Tibial nerve (tissue), 4 donors: ENCODE results near the gene PLB1. TPM values are rescaled to one million over a fixed set of nuclear protein-coding genes. Genes with fewer than 3 reads are reported as not detected.
A peak's percentile ranks its signal among the peaks of the same experiment; 100 is the strongest.

ENCODE experiments used
- DNase-seq, 2 donors: peaks; one replicate each; pipeline ENCODE4 v3.0.0-alpha.2; 2019; ENCODE audit warnings: low spot score in 2 of 2
- H3K27ac ChIP-seq, 4 donors: fragments of 200-600 bp; sonication (generic) in 3 of 4; one replicate each; pipeline ENCODE4 v1.5.1; 2017 to 2019; ENCODE audit warnings: mild to moderate bottlenecking in 1 of 4
- H3K27me3 ChIP-seq, 2 donors: fragments of 200-600 bp; sonication (generic) in 1 of 2; one replicate each; pipeline versions ENCODE4 v1.5.1 to v1.6.0; 2017 to 2019
- H3K36me3 ChIP-seq, 3 donors: fragments of 200-600 bp; sonication (generic); one replicate each; pipeline ENCODE4 v1.5.1; 2018 to 2019
- H3K4me1 ChIP-seq, 4 donors: fragments of 200-600 bp; sonication (generic) in 3 of 4; one replicate each; pipeline ENCODE4 v1.5.1; 2017 to 2019
- H3K4me3 ChIP-seq, 4 donors: fragments of 200-600 bp; sonication (generic) in 3 of 4; one replicate each; pipeline ENCODE4 v1.5.1; 2017 to 2019; ENCODE audit warnings: mild to moderate bottlenecking in 1 of 4, moderate library complexity in 1 of 4
- H3K9me3 ChIP-seq, 4 donors: fragments of 200-600 bp; sonication (generic) in 3 of 4; one replicate each; pipeline ENCODE4 v1.5.1; 2017 to 2019
- CTCF ChIP-seq, 5 experiments: fragments of 200-600 bp in 3 of 5; fragments of 450-650 bp in 2 of 5; sonication (generic) in 3 of 5; IDR thresholded peaks; one replicate each; pipeline ENCODE4 v1.5.1; 2016 to 2019; ENCODE audit warnings: antibody characterized with exemption in 5 of 5, mild to moderate bottlenecking in 3 of 5, moderate library complexity in 2 of 5
- EP300 ChIP-seq, 2 donors: sonication (generic); formaldehyde crosslinking; IDR thresholded peaks; one replicate each; pipeline ENCODE4 v1.6.1; 2017; ENCODE audit warnings: antibody characterized with exemption in 2 of 2, mild to moderate bottlenecking in 1 of 2
- POLR2A ChIP-seq, 2 donors: fragments of 450-650 bp; IDR thresholded peaks; one replicate each; pipeline ENCODE4 v1.6.1; 2017; ENCODE audit warnings: antibody characterized with exemption in 2 of 2, mild to moderate bottlenecking in 2 of 2, moderate library complexity in 2 of 2
- WGBS, 2 donors: methylation state at CpG; one replicate each; pipeline ENCODE4 v1.1.5; 2018; 5-methylcytosine and 5-hydroxymethylcytosine counted together
- total RNA-seq, 4 donors: library from RNA; depleted of rRNA; stranded (reverse); fragments of >200 nt; gene quantifications; one replicate each; pipeline ENCODE4 v1.1.0, GENCODE V29; 2016

The PLB1 gene
- total RNA-seq, 4 donors from 2014 or later, result 1.7 to 8.4 (median 4.7) TPM

GRCh38 chr2:28544922-28545589 is 49.2 kb downstream of the PLB1 start:
- peak overlapping the region in 1 of 4 donors; percentile 56 for H3K27ac ChIP-seq
- H3K9me3 ChIP-seq, result no peaks in the 10 kb centered on the region
- H3K4me1 ChIP-seq, result no peaks in the 10 kb centered on the region
- 72 to 77% methylated on average over 18 of the region's 18 CpGs for WGBS, 2 donors
- no peak overlapping the region for H3K4me3 ChIP-seq
- H3K36me3 ChIP-seq, result no peaks in the 10 kb centered on the region
- H3K27me3 ChIP-seq, result peaks cover 0 to 3% of the 10 kb centered on the region in 2 donors
- no peak for DNase-seq
- no peak for TF ChIP-seq EP300 (IDR thresholded peaks at IDR 0.05)
- no peak for TF ChIP-seq CTCF (IDR thresholded peaks at IDR 0.05)
- TF ChIP-seq POLR2A (IDR thresholded peaks at IDR 0.05), result no peak

DNA sequence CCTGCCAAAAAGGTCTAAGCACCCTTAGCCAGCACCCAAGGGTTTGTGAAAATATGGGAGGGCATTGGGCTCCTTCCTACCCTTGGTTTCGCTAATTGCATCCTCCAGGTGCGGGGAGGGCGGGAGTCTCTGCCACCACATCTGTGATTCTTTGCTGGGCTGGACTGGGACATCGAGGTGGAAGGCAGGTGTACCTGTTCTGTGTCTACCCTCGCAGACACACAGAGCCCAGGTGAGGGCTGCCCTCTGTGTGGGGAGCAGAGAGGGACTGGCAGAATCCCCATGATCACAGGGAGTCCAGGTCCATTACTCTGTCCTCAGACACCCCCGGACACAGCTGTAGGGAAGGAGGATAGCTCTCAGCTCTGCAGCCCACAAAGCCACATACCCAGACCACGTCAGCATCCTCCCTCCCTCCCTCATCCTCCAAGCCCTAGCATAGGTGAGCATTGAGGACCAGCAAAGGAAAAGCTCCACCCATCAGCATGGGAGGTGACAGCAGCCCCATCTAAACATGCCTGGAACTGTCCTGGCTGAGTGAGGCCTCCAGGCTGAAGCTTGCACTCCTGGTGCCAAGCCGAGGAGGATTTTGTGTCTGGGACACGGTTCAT is 49.8 kb downstream of the PLB1 start:
- Histone ChIP-seq H3K4me3 (no peak overlapping the region), H3K27ac (peak overlapping the region in 1 of 4 donors; percentile 56), H3K4me1 (no peaks in the 10 kb centered on the region), H3K36me3 (no peaks in the 10 kb centered on the region), H3K9me3 (no peaks in the 10 kb centered on the region), H3K27me3 (no peaks in the 10 kb centered on the region)
- TF ChIP-seq POLR2A (IDR thresholded peaks at IDR 0.05) (no peak), EP300 (IDR thresholded peaks at IDR 0.05) (no peak), CTCF (IDR thresholded peaks at IDR 0.05) (no peak)
- WGBS, 2 donors, result 86 to 91% methylated on average over 7 to 9 of the region's 9 CpGs
- no peak for DNase-seq

DNA sequence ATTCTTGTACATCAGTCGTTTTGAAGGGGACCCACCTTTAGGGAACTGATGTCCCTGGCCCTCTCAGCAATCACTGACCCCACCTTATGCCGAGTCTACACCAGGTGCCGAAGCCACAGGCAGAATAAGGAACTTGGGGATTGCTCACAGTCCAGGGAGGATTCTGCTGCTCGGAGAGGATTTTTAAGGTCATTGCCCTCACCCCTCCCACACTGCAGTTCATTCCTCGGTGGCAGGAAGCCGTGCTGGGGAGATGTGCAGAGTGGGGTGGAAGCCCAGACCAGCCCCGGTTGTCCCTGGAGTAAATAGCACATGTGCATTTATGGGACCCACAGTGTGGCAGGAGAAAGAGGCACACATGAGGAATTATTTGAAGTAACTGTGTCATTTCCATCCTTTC is 50.4 kb downstream of the PLB1 start:
- no peaks in the 10 kb centered on the region for H3K27me3 ChIP-seq
- no peaks in the 10 kb centered on the region for H3K36me3 ChIP-seq
- WGBS, 2 donors, result 35 to 45% methylated on average over 7 of the region's 7 CpGs
- H3K9me3 ChIP-seq, result no peaks in the 10 kb centered on the region
- no peak for TF ChIP-seq POLR2A (IDR thresholded peaks at IDR 0.05)
- TF ChIP-seq CTCF (IDR thresholded peaks at IDR 0.05), result no peak
- no peak for TF ChIP-seq EP300 (IDR thresholded peaks at IDR 0.05)
- H3K27ac ChIP-seq, result peak overlapping the region in 1 of 4 donors; percentile 50
- no peaks in the 10 kb centered on the region for H3K4me1 ChIP-seq
- DNase-seq, result no peak
- no peak overlapping the region for H3K4me3 ChIP-seq

GRCh38 chr2:28547223-28547860 is 51.5 kb downstream of the PLB1 start:
- no peaks in the 10 kb centered on the region for H3K36me3 ChIP-seq
- H3K27ac ChIP-seq, result no peak overlapping the region
- DNase-seq, result no peak
- no peaks in the 10 kb centered on the region for H3K4me1 ChIP-seq
- no peak overlapping the region for H3K4me3 ChIP-seq
- no peaks in the 10 kb centered on the region for H3K9me3 ChIP-seq
- 80 to 90% methylated on average over 7 of the region's 7 CpGs for WGBS, 2 donors
- H3K27me3 ChIP-seq, result no peaks in the 10 kb centered on the region
- TF ChIP-seq EP300 (IDR thresholded peaks at IDR 0.05), result no peak
- no peak for TF ChIP-seq CTCF (IDR thresholded peaks at IDR 0.05)
- no peak for TF ChIP-seq POLR2A (IDR thresholded peaks at IDR 0.05)
